Stimulated activated memory B cell treated with anti-CD40 and anti-IgM and Interleukin-4, amounts not matched to agents 10 μg/mL and 1 μg/mL and 100 μg/mL, for 72 hours (primary cell): ENCODE measurements around the gene ATP2B1.
A peak's percentile ranks its signal among the peaks of the same experiment; 100 is the strongest.

ENCODE experiments used
- ATAC-seq: fragments of 150-1000 bp; cut with Tn5 transposase; 2 replicates; pipeline ENCODE4 v1.10.0; 2021
- H3K27ac Mint-ChIP-seq: one replicate; pipeline ENCODE4 v1.8.0; 2022; ENCODE audit warnings: mild to moderate bottlenecking, mixed read lengths
- H3K27me3 Mint-ChIP-seq: one replicate; pipeline ENCODE4 v1.8.0; 2022; ENCODE audit warnings: mixed read lengths
- H3K36me3 Mint-ChIP-seq: one replicate; pipeline ENCODE4 v1.8.0; 2022; ENCODE audit warnings: mixed read lengths
- H3K4me1 Mint-ChIP-seq: one replicate; pipeline ENCODE4 v1.8.0; 2022; ENCODE audit warnings: mixed read lengths
- H3K4me3 Mint-ChIP-seq: one replicate; pipeline ENCODE4 v1.8.0; 2022; ENCODE audit warnings: mild to moderate bottlenecking, moderate library complexity, mixed read lengths
- H3K9me3 Mint-ChIP-seq: one replicate; pipeline ENCODE4 v1.8.0; 2022; ENCODE audit warnings: mixed read lengths

Gene ATP2B1

GRCh38 chr12:89689306-89689705 lies 19.3 kb downstream of the ATP2B1 start:
- H3K27me3 Mint-ChIP-seq = no peaks in the 10 kb centered on the region
- H3K4me3 Mint-ChIP-seq = no peak overlapping the region
- peaks cover 4% of the 10 kb centered on the region for H3K9me3 Mint-ChIP-seq
- peaks cover 25% of the 10 kb centered on the region for H3K36me3 Mint-ChIP-seq
- no peak for ATAC-seq
- H3K4me1 Mint-ChIP-seq = peaks cover 59% of the 10 kb centered on the region
- H3K27ac Mint-ChIP-seq = no peak overlapping the region

GRCh38 chr12:89686311-89686710 lies 22.3 kb downstream of the ATP2B1 start:
- Mint-ChIP-seq H3K9me3 (peaks cover 13% of the 10 kb centered on the region), H3K4me1 (peaks cover 39% of the 10 kb centered on the region), H3K27ac (no peak overlapping the region), H3K4me3 (no peak overlapping the region), H3K36me3 (peaks cover 49% of the 10 kb centered on the region), H3K27me3 (no peaks in the 10 kb centered on the region)
- no peak for ATAC-seq

- ATAC-seq = no peak
- no peaks in the 10 kb centered on the region for H3K27me3 Mint-ChIP-seq
- H3K36me3 Mint-ChIP-seq = peaks cover 56% of the 10 kb centered on the region
- peaks cover 37% of the 10 kb centered on the region for H3K4me1 Mint-ChIP-seq
- no peak overlapping the region for H3K4me3 Mint-ChIP-seq
- peaks cover 13% of the 10 kb centered on the region for H3K9me3 Mint-ChIP-seq
- peak overlapping the region; percentile 26 for H3K27ac Mint-ChIP-seq
These were observed 23.2 kb downstream of the ATP2B1 start for GRCh38 chr12:89685363-89685972.

GRCh38 chr12:89684136-89684535 lies 24.5 kb downstream of the ATP2B1 start:
- Mint-ChIP-seq H3K27me3 (no peaks in the 10 kb centered on the region), H3K36me3 (peaks cover 70% of the 10 kb centered on the region), H3K4me3 (no peak overlapping the region), H3K27ac (no peak overlapping the region), H3K4me1 (peaks cover 42% of the 10 kb centered on the region), H3K9me3 (peaks cover 18% of the 10 kb centered on the region)
- ATAC-seq = no peak

- ATAC-seq = no peak
- Mint-ChIP-seq H3K9me3 (peaks cover 18% of the 10 kb centered on the region), H3K4me1 (peaks cover 59% of the 10 kb centered on the region), H3K27ac (no peak overlapping the region), H3K4me3 (no peak overlapping the region), H3K36me3 (peaks cover 81% of the 10 kb centered on the region), H3K27me3 (no peaks in the 10 kb centered on the region)
These were observed 26.4 kb downstream of the ATP2B1 start for GRCh38 chr12:89682284-89682683.

- H3K9me3 Mint-ChIP-seq = peaks cover 18% of the 10 kb centered on the region
- H3K27me3 Mint-ChIP-seq = no peaks in the 10 kb centered on the region
- no peak overlapping the region for H3K27ac Mint-ChIP-seq
- ATAC-seq = no peak
- peaks cover 71% of the 10 kb centered on the region for H3K36me3 Mint-ChIP-seq
- no peak overlapping the region for H3K4me3 Mint-ChIP-seq
- peaks cover 66% of the 10 kb centered on the region for H3K4me1 Mint-ChIP-seq
These were observed 28.2 kb downstream of the ATP2B1 start for GRCh38 chr12:89680409-89680808.

- Mint-ChIP-seq H3K4me1 (peaks cover 69% of the 10 kb centered on the region), H3K9me3 (peaks cover 14% of the 10 kb centered on the region), H3K36me3 (peaks cover 65% of the 10 kb centered on the region), H3K4me3 (no peak overlapping the region), H3K27ac (no peak overlapping the region), H3K27me3 (no peaks in the 10 kb centered on the region)
- no peak for ATAC-seq
These were observed 29.0 kb downstream of the ATP2B1 start for GRCh38 chr12:89679631-89680030.

- no peak for ATAC-seq
- H3K4me1 Mint-ChIP-seq = peaks cover 74% of the 10 kb centered on the region
- H3K27me3 Mint-ChIP-seq = no peaks in the 10 kb centered on the region
- no peak overlapping the region for H3K4me3 Mint-ChIP-seq
- H3K36me3 Mint-ChIP-seq = peaks cover 56% of the 10 kb centered on the region
- peak overlapping the region; percentile 50 for H3K27ac Mint-ChIP-seq
- H3K9me3 Mint-ChIP-seq = peaks cover 7% of the 10 kb centered on the region
These were observed 30.4 kb downstream of the ATP2B1 start for GRCh38 chr12:89678225-89678624.

GRCh38 chr12:89676930-89677329 lies 31.7 kb downstream of the ATP2B1 start:
- Mint-ChIP-seq H3K4me1 (peaks cover 87% of the 10 kb centered on the region), H3K27ac (no peak overlapping the region), H3K27me3 (no peaks in the 10 kb centered on the region), H3K9me3 (peaks cover 7% of the 10 kb centered on the region), H3K36me3 (peaks cover 45% of the 10 kb centered on the region), H3K4me3 (no peak overlapping the region)
- no peak for ATAC-seq

GRCh38 chr12:89674326-89674942 lies 34.2 kb downstream of the ATP2B1 start:
- peaks cover 94% of the 10 kb centered on the region for H3K4me1 Mint-ChIP-seq
- no peak for ATAC-seq
- H3K27ac Mint-ChIP-seq = no peak overlapping the region
- H3K27me3 Mint-ChIP-seq = no peaks in the 10 kb centered on the region
- H3K9me3 Mint-ChIP-seq = peaks cover 1% of the 10 kb centered on the region
- no peak overlapping the region for H3K4me3 Mint-ChIP-seq
- H3K36me3 Mint-ChIP-seq = peaks cover 34% of the 10 kb centered on the region

GRCh38 chr12:89673603-89674002 lies 35.0 kb downstream of the ATP2B1 start:
- Mint-ChIP-seq H3K9me3 (peaks cover 3% of the 10 kb centered on the region), H3K36me3 (peaks cover 39% of the 10 kb centered on the region), H3K27ac (peak overlapping the region; percentile 55), H3K27me3 (no peaks in the 10 kb centered on the region), H3K4me3 (no peak overlapping the region), H3K4me1 (peaks cover 96% of the 10 kb centered on the region)
- ATAC-seq = no peak

GRCh38 chr12:89672589-89672979 lies 36.1 kb downstream of the ATP2B1 start:
- Mint-ChIP-seq H3K9me3 (peaks cover 3% of the 10 kb centered on the region), H3K27ac (peak overlapping the region; percentile 55), H3K4me1 (peaks cover 96% of the 10 kb centered on the region), H3K36me3 (peaks cover 38% of the 10 kb centered on the region), H3K4me3 (peak overlapping the region; percentile 54), H3K27me3 (no peaks in the 10 kb centered on the region)
- ATAC-seq = no peak

- no peak for ATAC-seq
- Mint-ChIP-seq H3K27ac (peak overlapping the region; percentile 55), H3K4me3 (no peak overlapping the region), H3K9me3 (peaks cover 8% of the 10 kb centered on the region), H3K27me3 (no peaks in the 10 kb centered on the region), H3K36me3 (peaks cover 45% of the 10 kb centered on the region), H3K4me1 (peaks cover 96% of the 10 kb centered on the region)
These were observed 37.2 kb downstream of the ATP2B1 start for GRCh38 chr12:89671469-89671868.

- ATAC-seq = no peak
- Mint-ChIP-seq H3K9me3 (peaks cover 8% of the 10 kb centered on the region), H3K27ac (peak overlapping the region; percentile 36)
These were observed 39.4 kb downstream of the ATP2B1 start for GRCh38 chr12:89669197-89669596.

GRCh38 chr12:89665556-89665955 lies 43.1 kb downstream of the ATP2B1 start:
- H3K4me3 Mint-ChIP-seq = no peak overlapping the region
- peak overlapping the region; percentile 57 for H3K27ac Mint-ChIP-seq
- H3K27me3 Mint-ChIP-seq = no peaks in the 10 kb centered on the region

More at GRCh38 chr12:89669197-89669596, 39.4 kb downstream of the ATP2B1 start:
- Mint-ChIP-seq H3K27me3 (no peaks in the 10 kb centered on the region), H3K4me3 (no peak overlapping the region), H3K36me3 (peaks cover 48% of the 10 kb centered on the region), H3K4me1 (peaks cover 92% of the 10 kb centered on the region)

GRCh38 chr12:89664441-89664840 lies 44.2 kb downstream of the ATP2B1 start:
- no peak overlapping the region for H3K27ac Mint-ChIP-seq
- H3K27me3 Mint-ChIP-seq = no peaks in the 10 kb centered on the region
- no peak for ATAC-seq
- H3K4me1 Mint-ChIP-seq = peaks cover 71% of the 10 kb centered on the region
- peaks cover 32% of the 10 kb centered on the region for H3K36me3 Mint-ChIP-seq
- H3K9me3 Mint-ChIP-seq = peaks cover 8% of the 10 kb centered on the region
- no peak overlapping the region for H3K4me3 Mint-ChIP-seq

More at GRCh38 chr12:89665556-89665955, 43.1 kb downstream of the ATP2B1 start:
- Mint-ChIP-seq H3K4me1 (peaks cover 78% of the 10 kb centered on the region), H3K36me3 (peaks cover 41% of the 10 kb centered on the region), H3K9me3 (peaks cover 8% of the 10 kb centered on the region)
- ATAC-seq = no peak
